ENCODE results near the gene SLC25A30. TPM values are rescaled to one million over a fixed set of nuclear protein-coding genes. Genes with fewer than 3 reads are reported as not detected.

The SLC25A30 gene
- total and polyA plus RNA-seq, 7 experiments from 2014 or later: 1.7 to 29.4 (median 19.3) TPM

DNA sequence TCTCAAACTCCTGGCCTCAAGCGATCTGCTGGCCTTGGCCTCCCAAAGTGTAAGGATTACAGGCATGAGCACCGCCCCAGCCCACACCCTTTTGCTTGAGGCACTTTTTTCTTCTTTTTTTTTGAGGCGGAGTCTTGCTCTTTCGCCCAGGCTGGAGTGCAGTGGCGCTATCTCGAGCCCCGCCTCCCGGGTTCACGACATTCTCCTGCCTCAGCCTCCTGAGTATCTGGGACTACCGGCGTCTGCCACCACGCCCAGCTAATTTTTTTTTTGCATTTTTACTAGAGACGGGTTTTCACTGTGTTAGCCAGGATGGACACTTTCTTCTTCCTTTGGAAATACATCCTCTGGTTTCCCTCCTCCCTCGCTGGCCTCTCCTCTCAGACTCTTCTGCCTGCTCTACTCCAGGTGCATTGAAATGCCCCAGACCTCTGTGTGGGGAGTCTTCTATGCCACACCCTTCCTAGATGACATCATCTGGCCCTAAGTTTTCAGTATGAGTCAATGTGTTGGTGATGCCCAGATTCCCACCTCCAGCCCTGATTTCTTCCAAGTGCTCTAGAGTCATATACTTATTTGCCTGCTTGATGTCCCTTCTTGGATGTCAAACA is 56.5 kb downstream of the SLC25A30 start:
- ChIA-PET CTCF (no interaction called here), POLR2A (no interaction called here)
- H3K36me3 ChIP-seq (ENCODE audit: control insufficient read depth in 2 of 3, insufficient read depth in 3 of 3, low read length in 3 of 3): peaks cover 0 to 4% (median 0%) of the 10 kb centered on the region in 3 experiments
- intact Hi-C loops (cut with micrococcal nuclease): loop anchor here in 1 of 2 donors (10.0 kb wide), 1 partner anchor 933 kb away; no protein-coding TSS in a partner anchor
- ATAC-seq (no peak), DNase-seq (no peak)
- Mint-ChIP-seq H3K9me3 (peaks cover 0 to 10% (median 4%) of the 10 kb centered on the region in 11 donors), H3K36me3 (peaks cover 3 to 51% (median 31%) of the 10 kb centered on the region in 5 donors), H3K4me3 (peak overlapping the region in 2 of 10 donors; percentile 4 to 22), H3K27ac (peak overlapping the region in 7 of 9 donors; percentile 26 to 88 (median 72)), H3K4me1 (peaks cover 18 to 58% (median 31%) of the 10 kb centered on the region in 7 donors), H3K27me3 (no peaks in the 10 kb centered on the region)
- no peaks in the 10 kb centered on the region for H3K9me3 ChIP-seq (ENCODE audit: control insufficient read depth in 2 of 3, low read length in 3 of 3)
- peaks cover 1 to 6% of the 10 kb centered on the region in 2 donors for H3K4me1 ChIP-seq (ENCODE audit: control insufficient read depth in 2 of 2, insufficient read depth in 2 of 2, low read length in 2 of 2)
- no peaks in the 10 kb centered on the region for H3K27me3 ChIP-seq (ENCODE audit: control insufficient read depth in 2 of 2, insufficient read depth in 2 of 2, low read length in 2 of 2)
- no peak overlapping the region for H3K4me3 ChIP-seq (ENCODE audit: low read length)
- H3K27ac ChIP-seq (ENCODE audit: low read depth, low read length): no peak overlapping the region

DNA sequence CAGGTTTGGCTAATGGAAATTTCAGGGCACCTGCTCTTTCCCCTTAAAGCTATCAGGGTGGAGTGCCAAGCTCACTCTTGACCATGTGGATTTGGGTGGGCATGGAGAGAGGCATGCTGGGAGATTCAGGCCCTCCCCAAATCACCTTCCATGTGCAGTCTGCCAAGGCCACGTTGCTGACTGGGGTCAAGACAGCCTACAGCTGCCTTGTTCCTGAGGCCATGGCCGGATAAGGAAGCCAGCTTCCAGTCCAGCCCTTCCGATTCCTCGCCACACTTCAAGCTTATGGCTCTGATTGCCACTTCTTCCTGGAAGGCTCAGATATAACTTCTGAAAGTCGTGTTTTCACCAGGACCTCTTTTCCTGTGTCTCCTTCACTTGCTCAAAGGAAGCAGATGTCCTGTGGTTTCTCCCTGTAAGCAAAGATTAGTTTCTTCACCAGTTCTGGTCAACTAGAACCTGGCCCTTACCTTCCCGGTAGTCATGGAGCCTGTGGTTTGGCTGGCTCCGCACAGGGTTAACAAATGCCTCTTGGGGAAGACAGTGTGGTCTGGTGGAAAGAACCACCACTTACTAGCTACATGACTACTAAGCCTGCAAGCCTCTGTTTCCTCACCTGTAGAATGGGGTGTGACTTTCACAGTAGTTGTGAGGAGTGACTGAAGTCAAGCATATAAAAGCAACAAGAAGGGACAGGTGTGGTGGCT is 61.1 kb downstream of the SLC25A30 start:
- Histone ChIP-seq H3K27me3 (ENCODE audit: control insufficient read depth in 2 of 2, insufficient read depth in 2 of 2, low read length in 2 of 2) (no peaks in the 10 kb centered on the region), H3K27ac (ENCODE audit: low read depth, low read length) (no peak overlapping the region), H3K9me3 (ENCODE audit: control insufficient read depth in 2 of 3, low read length in 3 of 3) (no peaks in the 10 kb centered on the region), H3K4me1 (ENCODE audit: control insufficient read depth in 2 of 2, insufficient read depth in 2 of 2, low read length in 2 of 2) (no peaks in the 10 kb centered on the region), H3K4me3 (ENCODE audit: low read length) (no peak overlapping the region), H3K36me3 (ENCODE audit: control insufficient read depth in 2 of 3, insufficient read depth in 3 of 3, low read length in 3 of 3) (peaks cover 0 to 11% (median 5%) of the 10 kb centered on the region in 3 experiments)
- H3K27me3 Mint-ChIP-seq: no peaks in the 10 kb centered on the region
- peaks cover 0 to under 1% (median 0%) of the 10 kb centered on the region in 11 donors for H3K9me3 Mint-ChIP-seq
- peaks cover 6 to 43% (median 16%) of the 10 kb centered on the region in 7 donors for H3K4me1 Mint-ChIP-seq
- peak overlapping the region; percentile 46 to 88 (median 79) for H3K27ac Mint-ChIP-seq
- POLR2A ChIA-PET: interaction anchor here (1.3 to 2.0 kb wide), 3 partner anchors 10 to 108 kb away, joined by 5 to 6 read pairs (median 5); partner anchors contain the start of genes COG3 and TPT1
- ATAC-seq (no peak), DNase-seq (no peak)
- H3K4me3 Mint-ChIP-seq: peak overlapping the region in 1 of 10 donors; percentile 26
- intact Hi-C loops (cut with micrococcal nuclease): no loop called here
- CTCF ChIA-PET: interaction anchor here (1.4 to 2.2 kb wide), 2 partner anchors 11 to 14 kb away, joined by 5 to 9 read pairs; no protein-coding TSS in a partner anchor
- H3K36me3 Mint-ChIP-seq: peaks cover 3 to 35% (median 20%) of the 10 kb centered on the region in 5 donors

DNA sequence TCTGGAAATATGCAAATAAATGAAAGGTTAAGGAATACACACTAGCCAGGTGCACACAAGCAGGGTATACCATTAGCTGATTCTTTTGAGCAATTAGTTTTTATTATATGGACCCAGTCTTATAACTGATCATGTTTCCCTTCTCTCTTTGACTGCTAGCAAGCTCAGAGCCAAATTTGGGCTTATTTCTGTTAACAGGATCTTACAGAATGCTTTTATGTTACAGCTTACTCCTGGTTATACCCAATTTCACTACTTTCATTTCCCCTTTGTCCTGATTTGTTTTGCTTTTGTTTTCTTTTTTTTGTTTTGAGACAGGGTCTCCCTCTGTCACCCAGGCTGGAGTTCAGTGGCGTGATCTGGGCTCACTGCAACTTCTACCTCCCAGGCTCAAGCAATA is 64.3 kb downstream of the SLC25A30 start:
- peaks cover 8 to 32% (median 16%) of the 10 kb centered on the region in 7 donors for H3K4me1 Mint-ChIP-seq
- no peaks in the 10 kb centered on the region for H3K9me3 Mint-ChIP-seq
- no peak overlapping the region for H3K27ac ChIP-seq (ENCODE audit: low read depth, low read length)
- no peaks in the 10 kb centered on the region for H3K27me3 Mint-ChIP-seq
- POLR2A ChIA-PET: interaction anchor here (0.8 kb wide), 1 partner anchor 31 kb away, joined by 5 read pairs; no protein-coding TSS in a partner anchor
- peaks cover 0 to 28% (median 5%) of the 10 kb centered on the region in 3 experiments for H3K36me3 ChIP-seq (ENCODE audit: control insufficient read depth in 2 of 3, insufficient read depth in 3 of 3, low read length in 3 of 3)
- no peak overlapping the region for H3K4me3 Mint-ChIP-seq
- peaks cover 7 to 38% (median 18%) of the 10 kb centered on the region in 5 donors for H3K36me3 Mint-ChIP-seq
- CTCF ChIA-PET: no interaction called here
- H3K27me3 ChIP-seq (ENCODE audit: control insufficient read depth in 2 of 2, insufficient read depth in 2 of 2, low read length in 2 of 2): no peaks in the 10 kb centered on the region
- H3K9me3 ChIP-seq (ENCODE audit: control insufficient read depth in 2 of 3, low read length in 3 of 3): no peaks in the 10 kb centered on the region
- DNase-seq (no peak), ATAC-seq (no peak)
- no peak overlapping the region for H3K4me3 ChIP-seq (ENCODE audit: low read length)
- no peaks in the 10 kb centered on the region for H3K4me1 ChIP-seq (ENCODE audit: control insufficient read depth in 2 of 2, insufficient read depth in 2 of 2, low read length in 2 of 2)
- H3K27ac Mint-ChIP-seq: peak overlapping the region in 1 of 9 donors; percentile 14
- intact Hi-C loops (cut with micrococcal nuclease): no loop called here

DNA sequence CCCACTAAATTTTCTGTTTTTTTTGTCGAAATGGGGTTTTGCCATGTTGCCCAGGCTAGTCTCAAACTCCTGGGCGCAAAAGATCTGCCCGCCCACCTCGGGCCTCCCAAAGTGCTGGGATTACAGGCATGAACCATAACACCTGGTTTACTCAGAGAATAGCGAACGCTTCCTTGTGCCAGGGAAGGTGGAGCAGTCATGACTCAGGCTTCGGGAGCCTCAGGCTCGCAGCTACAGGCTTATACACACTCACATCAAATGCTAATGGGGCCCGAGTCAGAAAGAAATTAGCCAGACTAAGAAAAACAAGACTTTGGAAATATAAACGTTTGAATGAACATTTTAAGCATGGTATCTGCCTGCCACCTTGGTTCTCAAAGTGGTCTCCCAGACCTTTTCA is 66.1 kb downstream of the SLC25A30 start:
- intact Hi-C loops (cut with micrococcal nuclease): no loop called here
- no peak overlapping the region for H3K27ac ChIP-seq (ENCODE audit: low read depth, low read length)
- ChIA-PET POLR2A (interaction anchor here (1.0 kb wide), 1 partner anchor 110 kb away, joined by 3 read pairs; no protein-coding TSS in a partner anchor), CTCF (interaction anchor here (1.2 kb wide), 1 partner anchor 11 kb away, joined by 3 read pairs; no protein-coding TSS in a partner anchor)
- Mint-ChIP-seq H3K4me3 (no peak overlapping the region), H3K36me3 (peaks cover 7 to 35% (median 16%) of the 10 kb centered on the region in 5 donors), H3K27me3 (no peaks in the 10 kb centered on the region), H3K27ac (peak overlapping the region in 2 of 9 donors; percentile 54 to 64), H3K4me1 (peaks cover 2 to 23% (median 11%) of the 10 kb centered on the region in 7 donors), H3K9me3 (no peaks in the 10 kb centered on the region)
- DNase-seq: no peak
- H3K4me1 ChIP-seq (ENCODE audit: control insufficient read depth in 2 of 2, insufficient read depth in 2 of 2, low read length in 2 of 2): no peaks in the 10 kb centered on the region
- H3K9me3 ChIP-seq (ENCODE audit: control insufficient read depth in 2 of 3, low read length in 3 of 3): no peaks in the 10 kb centered on the region
- no peak for ATAC-seq
- H3K27me3 ChIP-seq (ENCODE audit: control insufficient read depth in 2 of 2, insufficient read depth in 2 of 2, low read length in 2 of 2): no peaks in the 10 kb centered on the region
- peaks cover 3 to 42% (median 5%) of the 10 kb centered on the region in 3 experiments for H3K36me3 ChIP-seq (ENCODE audit: control insufficient read depth in 2 of 3, insufficient read depth in 3 of 3, low read length in 3 of 3)
- H3K4me3 ChIP-seq (ENCODE audit: low read length): no peak overlapping the region

DNA sequence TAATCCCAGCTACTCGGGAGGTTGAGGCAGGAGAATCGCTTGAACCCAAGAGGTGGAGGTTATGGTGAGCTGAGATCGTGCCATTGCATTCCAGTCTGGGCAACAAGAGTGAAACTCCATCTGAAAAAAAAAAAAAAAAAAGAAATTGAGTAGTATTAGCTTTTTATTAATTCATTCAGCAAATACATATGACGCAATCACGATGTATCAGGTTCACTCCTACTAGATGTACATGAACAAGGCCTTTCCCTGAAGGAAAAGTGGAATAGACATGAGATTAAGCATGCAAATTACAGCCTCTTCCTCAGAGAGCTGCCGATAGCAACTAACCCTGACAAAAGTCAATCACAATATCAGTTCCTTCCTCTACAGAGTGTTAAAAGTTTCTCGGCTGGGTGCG is 68.0 kb downstream of the SLC25A30 start:
- ChIA-PET CTCF (interaction anchor here (0.7 kb wide), 1 partner anchor 11 kb away, joined by 4 read pairs; no protein-coding TSS in a partner anchor), POLR2A (no interaction called here)
- Histone ChIP-seq H3K27me3 (ENCODE audit: control insufficient read depth in 2 of 2, insufficient read depth in 2 of 2, low read length in 2 of 2) (no peaks in the 10 kb centered on the region), H3K4me3 (ENCODE audit: low read length) (no peak overlapping the region), H3K9me3 (ENCODE audit: control insufficient read depth in 2 of 3, low read length in 3 of 3) (no peaks in the 10 kb centered on the region), H3K27ac (ENCODE audit: low read depth, low read length) (no peak overlapping the region), H3K36me3 (ENCODE audit: control insufficient read depth in 2 of 3, insufficient read depth in 3 of 3, low read length in 3 of 3) (peaks cover 3 to 49% (median 5%) of the 10 kb centered on the region in 3 experiments), H3K4me1 (ENCODE audit: control insufficient read depth in 2 of 2, insufficient read depth in 2 of 2, low read length in 2 of 2) (no peaks in the 10 kb centered on the region)
- Mint-ChIP-seq H3K27ac (peak overlapping the region in 1 of 9 donors; percentile 26), H3K4me1 (peaks cover 0 to 16% (median 5%) of the 10 kb centered on the region in 7 donors), H3K36me3 (peaks cover 7 to 36% (median 13%) of the 10 kb centered on the region in 5 donors), H3K9me3 (no peaks in the 10 kb centered on the region), H3K27me3 (no peaks in the 10 kb centered on the region), H3K4me3 (no peak overlapping the region)
- ATAC-seq: no peak
- intact Hi-C loops (cut with micrococcal nuclease): no loop called here
- no peak for DNase-seq

DNA sequence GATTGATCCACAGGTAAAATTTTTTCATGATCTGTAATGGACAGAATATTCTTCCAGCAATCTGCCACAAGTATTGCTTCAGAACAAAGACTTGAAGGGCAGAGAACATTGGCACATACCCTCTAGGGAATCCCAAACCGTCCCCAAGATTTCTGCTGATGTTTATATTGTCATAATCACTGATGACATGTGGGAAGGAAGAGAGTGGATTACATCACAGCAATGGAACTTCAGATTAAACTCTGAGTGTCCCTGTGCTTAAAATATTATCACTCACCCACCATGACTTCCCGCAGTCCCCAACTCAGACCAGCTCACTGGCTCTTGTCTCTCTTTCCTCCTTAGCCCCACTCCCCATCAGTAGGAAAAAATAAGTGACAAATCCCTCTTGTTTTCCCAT is 68.7 kb downstream of the SLC25A30 start:
- H3K9me3 Mint-ChIP-seq: no peaks in the 10 kb centered on the region
- CTCF ChIA-PET: interaction anchor here (0.7 kb wide), 1 partner anchor 11 kb away, joined by 4 read pairs; no protein-coding TSS in a partner anchor
- H3K27ac Mint-ChIP-seq: peak overlapping the region in 4 of 9 donors; percentile 10 to 76 (median 34)

More for the DNA sequence above, 68.7 kb downstream of the SLC25A30 start:
- H3K9me3 ChIP-seq (ENCODE audit: control insufficient read depth in 2 of 3, low read length in 3 of 3): no peaks in the 10 kb centered on the region
- intact Hi-C loops (cut with micrococcal nuclease): loop anchor here in 1 of 2 donors (10.0 kb wide), 1 partner anchor 1075 kb away; no protein-coding TSS in a partner anchor
- no peaks in the 10 kb centered on the region for H3K4me1 ChIP-seq (ENCODE audit: control insufficient read depth in 2 of 2, insufficient read depth in 2 of 2, low read length in 2 of 2)
- H3K27ac ChIP-seq (ENCODE audit: low read depth, low read length): no peak overlapping the region
- ATAC-seq: no peak
- peaks cover 5 to 49% (median 6%) of the 10 kb centered on the region in 3 experiments for H3K36me3 ChIP-seq (ENCODE audit: control insufficient read depth in 2 of 3, insufficient read depth in 3 of 3, low read length in 3 of 3)
- no peak overlapping the region for H3K4me3 Mint-ChIP-seq
- POLR2A ChIA-PET: no interaction called here
- no peak overlapping the region for H3K4me3 ChIP-seq (ENCODE audit: low read length)
- H3K4me1 Mint-ChIP-seq: peaks cover 0 to 19% (median 7%) of the 10 kb centered on the region in 7 donors
- H3K27me3 Mint-ChIP-seq: no peaks in the 10 kb centered on the region
- DNase-seq: no peak
- no peaks in the 10 kb centered on the region for H3K27me3 ChIP-seq (ENCODE audit: control insufficient read depth in 2 of 2, insufficient read depth in 2 of 2, low read length in 2 of 2)
- H3K36me3 Mint-ChIP-seq: peaks cover 11 to 39% (median 16%) of the 10 kb centered on the region in 5 donors

Measured in naive thymus-derived CD4-positive, alpha-beta T cell (primary cell).